A549 treated with RU486 at 1 μM for 4 hours (cell line): ENCODE measurements around the gene HSF5. TPM values are rescaled to one million over a fixed set of nuclear protein-coding genes. Genes with fewer than 3 reads are reported as not detected.

Experiments used
- total RNA-seq: library from RNA; stranded (reverse); fragments of 200-300 nt; extraction: Qiagen RNA extraction; gene quantifications from 5 replicates; pipeline ENCODE4 v1.2.3, GENCODE V29; 2022; ENCODE audit warnings: low read depth

Gene HSF5
- total RNA-seq = not detected in 5 replicates

GRCh38 chr17:58487589-58488427 lies at the start of gene HSF5:
Gene HSF5, minus strand, starts transcription at chr17:58488408. Its CDS starts 134 bp downstream, at chr17:58488274.

GRCh38 chr17:58513965-58514769 lies 26.0 kb upstream of the HSF5 start, which contains the start of gene MTMR4:
Gene MTMR4, minus strand, starts transcription at chr17:58514638. Its CDS starts 231 bp downstream, at chr17:58514407.

GRCh38 chr17:58417300-58418092 lies 70.7 kb downstream of the HSF5 start, which contains the start of gene RNF43:
Gene RNF43, minus strand, starts transcription at chr17:58417534. Its CDS starts 1,957 bp downstream, at chr17:58415577.

Other genes starting within 250 kb of the HSF5 start
- not detected in 5 replicates for gene LPO, start 249.8 kb downstream of the HSF5 start, total RNA-seq
- gene MPO, start 207.5 kb downstream of the HSF5 start, total RNA-seq = not detected in 5 replicates
- gene TSPOAP1, start 159.6 kb downstream of the HSF5 start, total RNA-seq = not detected in 5 replicates
- 101 to 168 TPM (median 147 TPM) in 5 replicates for gene SUPT4H1, start 136.2 kb downstream of the HSF5 start, total RNA-seq
- 0.10 to 0.47 TPM (median 0.32 TPM) in 5 replicates for gene RNF43, start 70.9 kb downstream of the HSF5 start, total RNA-seq
- gene MTMR4, start 26.2 kb upstream of the HSF5 start, total RNA-seq = 5.8 to 8.9 TPM (median 8.7 TPM) in 5 replicates
- gene TEX14, start 203.6 kb upstream of the HSF5 start, total RNA-seq = 0.03 to 0.23 TPM (median 0.10 TPM) in 4 of 5 replicates, not detected in the other
- 52.1 to 61.3 TPM (median 56.8 TPM) in 5 replicates for gene RAD51C, start 204.2 kb upstream of the HSF5 start, total RNA-seq